ENCODE data around the gene KAT14.
"Not testable (repeated sequence)": the region's sequence is repeated elsewhere in the genome, so short reads cannot be mapped to it uniquely, and the experiment has no call there.

The KAT14 gene

DNA sequence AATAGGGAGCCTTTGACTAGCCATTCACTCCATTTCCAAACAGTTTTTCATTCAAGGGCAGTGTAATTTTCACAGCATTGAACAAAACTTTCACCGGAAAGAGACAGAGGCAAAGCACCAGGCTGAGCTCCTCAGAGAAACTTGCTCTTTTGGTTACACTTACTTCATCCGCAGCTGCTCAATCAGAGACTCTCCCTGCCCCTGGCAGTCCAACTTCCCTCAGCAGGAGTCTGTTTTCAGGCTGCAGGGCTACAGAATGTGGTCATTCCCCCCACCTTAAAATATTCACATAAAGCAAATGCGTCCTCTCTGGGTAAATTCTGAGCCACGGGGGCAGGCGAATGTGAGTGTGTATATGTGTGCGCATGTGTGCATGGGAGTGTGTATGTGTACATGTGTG lies 80.6 kb downstream of the KAT14 start:
- H3K4me3 ChIP-seq (replicated peaks in 1 of 2; ENCODE audit: low read depth in 2 of 2, low read length in 2 of 2): no peak overlapping the region
- no peak for DNase-seq (ENCODE audit: low read depth in 2 of 2)

DNA sequence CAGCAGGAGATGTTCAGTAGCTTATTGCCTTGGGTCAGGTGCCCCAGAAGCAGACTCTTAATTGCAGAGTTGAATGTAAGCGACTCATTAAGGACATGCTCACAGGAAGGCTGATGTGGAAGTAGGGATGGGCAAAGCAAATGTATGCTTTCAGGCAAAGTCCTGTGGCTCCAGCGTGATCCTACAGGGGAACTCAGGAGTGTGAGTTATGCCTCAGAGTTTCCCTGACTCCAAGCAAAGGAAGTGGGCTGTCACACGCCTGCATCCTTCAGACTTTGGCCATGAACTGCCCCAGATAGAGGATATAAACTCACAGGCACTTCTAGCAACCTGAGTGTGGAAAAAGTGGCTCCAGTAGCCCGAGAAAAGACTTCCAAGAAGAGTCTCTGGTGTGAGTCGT lies 85.7 kb downstream of the KAT14 start:
- DNase-seq (ENCODE audit: low read depth in 2 of 2): no peak
- H3K4me3 ChIP-seq (replicated peaks in 1 of 2; ENCODE audit: low read depth in 2 of 2, low read length in 2 of 2): no peak overlapping the region
- TF ChIP-seq, protein P1, sequence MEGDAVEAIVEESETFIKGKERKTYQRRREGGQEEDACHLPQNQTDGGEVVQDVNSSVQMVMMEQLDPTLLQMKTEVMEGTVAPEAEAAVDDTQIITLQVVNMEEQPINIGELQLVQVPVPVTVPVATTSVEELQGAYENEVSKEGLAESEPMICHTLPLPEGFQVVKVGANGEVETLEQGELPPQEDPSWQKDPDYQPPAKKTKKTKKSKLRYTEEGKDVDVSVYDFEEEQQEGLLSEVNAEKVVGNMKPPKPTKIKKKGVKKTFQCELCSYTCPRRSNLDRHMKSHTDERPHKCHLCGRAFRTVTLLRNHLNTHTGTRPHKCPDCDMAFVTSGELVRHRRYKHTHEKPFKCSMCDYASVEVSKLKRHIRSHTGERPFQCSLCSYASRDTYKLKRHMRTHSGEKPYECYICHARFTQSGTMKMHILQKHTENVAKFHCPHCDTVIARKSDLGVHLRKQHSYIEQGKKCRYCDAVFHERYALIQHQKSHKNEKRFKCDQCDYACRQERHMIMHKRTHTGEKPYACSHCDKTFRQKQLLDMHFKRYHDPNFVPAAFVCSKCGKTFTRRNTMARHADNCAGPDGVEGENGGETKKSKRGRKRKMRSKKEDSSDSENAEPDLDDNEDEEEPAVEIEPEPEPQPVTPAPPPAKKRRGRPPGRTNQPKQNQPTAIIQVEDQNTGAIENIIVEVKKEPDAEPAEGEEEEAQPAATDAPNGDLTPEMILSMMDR (IDR thresholded peaks at IDR 0.05; ENCODE audit: low read depth, low read length): no peak

More for the DNA sequence above, 80.6 kb downstream of the KAT14 start:
- TF ChIP-seq, protein P1 (IDR thresholded peaks at IDR 0.05; ENCODE audit: low read depth, low read length): no peak

DNA sequence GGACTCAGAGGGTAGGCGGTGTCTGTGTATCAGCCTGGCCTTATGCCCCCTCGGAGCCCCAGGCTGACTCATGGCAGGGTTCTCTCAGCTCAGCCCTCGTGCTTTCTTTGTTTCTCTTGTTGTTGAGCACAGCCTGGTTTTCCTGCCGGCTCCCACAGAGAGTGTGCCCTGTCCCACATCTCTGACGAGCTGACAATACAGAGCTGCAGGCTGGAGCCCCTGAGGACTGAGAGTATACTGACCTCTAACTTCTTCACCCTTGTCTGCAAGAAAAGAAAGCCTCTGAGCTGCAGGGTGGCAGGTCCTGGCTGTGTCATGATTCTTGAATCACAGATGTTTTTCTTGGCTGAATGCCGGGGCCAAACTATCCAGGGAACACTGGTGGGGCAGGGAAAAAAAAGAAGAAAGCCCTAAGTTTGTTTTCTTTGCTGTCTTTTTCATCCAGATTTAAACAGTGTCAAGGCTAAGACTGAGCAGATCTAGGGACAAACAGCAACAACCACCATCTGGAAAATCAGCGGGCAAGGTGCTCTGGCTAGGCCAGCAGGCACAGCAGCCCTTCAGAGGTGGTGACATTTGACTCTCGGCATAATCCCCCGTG lies 87.4 kb downstream of the KAT14 start:
- peak; percentile 76 to 80 for DNase-seq (ENCODE audit: low read depth in 2 of 2)
- TF ChIP-seq, protein P1 (IDR thresholded peaks at IDR 0.05; ENCODE audit: low read depth, low read length): no peak
- H3K4me3 ChIP-seq (replicated peaks in 1 of 2; ENCODE audit: low read depth in 2 of 2, low read length in 2 of 2): peak overlapping the region in 1 of 2 donors; percentile 24

DNA sequence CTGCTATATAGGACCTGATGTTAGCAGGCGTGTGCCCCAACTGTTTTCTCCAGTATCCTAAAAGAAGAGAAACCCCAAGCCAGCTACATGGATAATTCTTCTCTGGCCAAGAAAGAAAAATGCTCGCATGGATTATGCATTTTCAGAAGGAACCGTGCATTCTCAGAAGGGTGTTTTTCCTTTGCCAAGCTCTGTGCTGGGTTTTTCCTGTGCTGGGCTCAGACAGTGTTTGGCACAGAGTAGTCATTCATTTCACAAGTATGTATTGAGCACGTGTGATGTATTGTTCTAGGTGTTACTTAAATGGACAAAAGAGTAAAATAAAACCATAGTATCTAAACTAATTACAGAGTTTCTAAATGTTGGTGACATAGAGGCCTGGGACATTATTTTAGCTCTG lies 88.0 kb downstream of the KAT14 start:
- peak; percentile 27 to 58 for DNase-seq (ENCODE audit: low read depth in 2 of 2)
- TF ChIP-seq, protein P1 (IDR thresholded peaks at IDR 0.05; ENCODE audit: low read depth, low read length): no peak
- H3K4me3 ChIP-seq (replicated peaks in 1 of 2; ENCODE audit: low read depth in 2 of 2, low read length in 2 of 2): no peak overlapping the region

DNA sequence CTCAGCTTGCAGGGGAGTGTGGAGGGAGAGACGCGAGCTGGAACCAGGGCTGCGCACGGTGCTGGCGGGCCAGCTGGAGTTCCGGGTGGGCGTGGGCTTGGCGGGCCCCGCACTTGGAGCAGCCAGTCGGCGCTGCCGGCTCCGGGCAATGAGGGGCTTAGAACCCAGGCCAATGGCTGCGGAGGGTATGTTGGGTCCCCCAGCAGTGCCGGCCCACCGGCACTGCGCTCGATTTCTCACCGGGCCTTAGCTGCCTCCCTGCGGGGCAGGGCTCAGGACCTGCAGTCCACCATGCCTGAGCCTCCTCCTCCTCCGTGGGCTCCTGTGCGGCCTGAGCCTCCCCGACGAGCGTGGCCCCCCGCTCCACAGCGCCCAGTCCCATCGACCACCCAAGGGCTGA lies 89.1 kb downstream of the KAT14 start:
- DNase-seq (ENCODE audit: low read depth in 2 of 2): not testable (repeated sequence)

DNA sequence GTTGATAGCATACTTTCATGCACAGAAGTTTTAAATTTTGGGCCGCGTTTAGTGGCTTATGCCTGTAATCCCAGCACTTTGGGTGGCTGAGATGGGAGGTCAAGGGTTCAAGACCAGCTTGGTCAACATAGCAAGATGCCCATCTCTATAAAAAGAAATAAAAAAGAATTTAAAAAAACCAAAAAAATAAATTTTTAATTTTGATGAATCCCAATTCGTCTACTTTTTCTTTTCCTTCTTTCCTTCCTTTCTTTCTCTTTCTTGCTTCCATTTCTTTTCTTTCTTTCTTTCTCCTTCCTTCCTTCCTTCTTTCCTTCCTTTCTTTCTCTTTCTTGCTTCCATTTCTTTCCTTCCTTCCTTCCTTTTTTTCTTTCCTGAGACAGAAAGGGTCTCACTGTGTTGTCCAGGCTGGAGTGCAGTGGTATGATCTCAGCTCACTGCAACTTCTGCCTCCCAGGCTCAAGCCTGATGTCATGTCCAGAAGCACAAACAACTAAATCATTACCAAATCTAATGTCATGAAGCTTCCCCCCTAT lies 95.8 kb downstream of the KAT14 start:
- H3K4me3 ChIP-seq (replicated peaks in 1 of 2; ENCODE audit: low read depth in 2 of 2, low read length in 2 of 2): no peak overlapping the region
- DNase-seq (ENCODE audit: low read depth in 2 of 2): no peak
- TF ChIP-seq, protein P1 (IDR thresholded peaks at IDR 0.05; ENCODE audit: low read depth, low read length): no peak

More for the DNA sequence above, 89.1 kb downstream of the KAT14 start:
- H3K4me3 ChIP-seq (replicated peaks in 1 of 2; ENCODE audit: low read depth in 2 of 2, low read length in 2 of 2): not testable (repeated sequence)

Measured in cardiac fibroblast (primary cell).